ENCODE results near the gene DCAKD. TPM values are rescaled to one million over a fixed set of nuclear protein-coding genes. Genes with fewer than 3 reads are reported as not detected.

DCAKD gene
- total and polyA plus RNA-seq, 2 of the 8 experiments (the other 6 are each of a cell fraction or from before 2014, with no cell fraction given): 35.6 to 52.9 TPM

DNA sequence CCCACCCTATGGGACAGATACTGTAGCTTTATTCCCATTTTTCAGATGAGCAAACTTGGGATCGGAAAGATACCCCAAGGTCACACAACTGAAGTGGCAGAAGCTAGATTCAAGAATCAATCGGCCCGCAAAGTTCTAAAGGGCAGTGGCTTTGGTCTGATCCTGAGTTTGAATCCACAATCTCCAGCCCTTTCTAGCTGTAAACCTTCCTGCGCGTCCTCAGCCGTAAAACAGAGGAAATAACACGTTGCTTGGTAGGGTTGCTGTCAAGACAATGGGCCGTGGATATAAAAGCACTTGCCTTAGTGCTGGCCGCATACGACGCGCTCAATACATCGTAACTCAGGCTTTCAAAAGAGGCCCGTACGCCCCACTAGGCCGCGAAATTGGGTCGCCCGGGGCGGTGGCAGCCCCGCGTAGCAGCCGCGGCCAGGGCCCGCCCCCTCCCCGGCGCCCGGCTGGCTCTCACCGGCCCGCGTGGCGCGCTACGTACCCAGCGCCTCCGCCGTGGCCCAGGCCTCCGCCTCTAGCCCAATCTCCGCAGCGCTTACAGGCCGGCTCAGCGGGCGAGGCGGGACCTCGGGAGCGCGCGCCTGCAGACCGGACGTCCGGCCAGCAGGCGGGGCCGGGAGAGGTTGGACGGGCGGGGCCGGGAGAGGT lies at the start of gene DCAKD (continued):
- TF ChIP-seq EP300 (IDR thresholded peaks at IDR 0.05; ENCODE audit: borderline replicate concordance in 1 of 2, low read depth in 2 of 2, low read length in 2 of 2): no peak
- TF ChIP-seq FOSL1 (IDR thresholded peaks at IDR 0.05; ENCODE audit: insufficient read depth, low read depth, low read length): peak; percentile 55; the same call in 1 of the 2 replicates
- TF ChIP-seq, protein P1, sequence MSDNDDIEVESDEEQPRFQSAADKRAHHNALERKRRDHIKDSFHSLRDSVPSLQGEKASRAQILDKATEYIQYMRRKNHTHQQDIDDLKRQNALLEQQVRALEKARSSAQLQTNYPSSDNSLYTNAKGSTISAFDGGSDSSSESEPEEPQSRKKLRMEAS (IDR thresholded peaks at IDR 0.05): 0 out of 2 replicates have a peak, but pooled peaks have one; percentile 26
- peak; percentile 77; the same call in 1 of the 2 replicates for TF ChIP-seq GABPA (IDR thresholded peaks at IDR 0.05; ENCODE audit: borderline replicate concordance, insufficient read depth, low read length)
- TF ChIP-seq EZH2 (IDR thresholded peaks at IDR 0.05; ENCODE audit: low read depth, low read length, severe bottlenecking): no peak
- no peak for TF ChIP-seq CBX5 (IDR thresholded peaks at IDR 0.05; ENCODE audit: low read depth, low read length)
- 0 out of 2 replicates have a peak, but pooled peaks have one; percentile 30 for TF ChIP-seq KDM1A (IDR thresholded peaks at IDR 0.05; ENCODE audit: borderline replicate concordance, low read length)
- peak; percentile 77 for TF ChIP-seq PHF8 (conservative IDR thresholded peaks at IDR 0.05; ENCODE audit: low read depth, low read length)
- TF ChIP-seq ASH2L (IDR thresholded peaks at IDR 0.05; ENCODE audit: low read length): no peak
- TF ChIP-seq JUND (IDR thresholded peaks at IDR 0.05; ENCODE audit: low read length): no peak
- TF ChIP-seq BCL11A (IDR thresholded peaks at IDR 0.05; ENCODE audit: low read depth in 2 of 2, low read length in 2 of 2): no peak
- TF ChIP-seq, protein P2, sequence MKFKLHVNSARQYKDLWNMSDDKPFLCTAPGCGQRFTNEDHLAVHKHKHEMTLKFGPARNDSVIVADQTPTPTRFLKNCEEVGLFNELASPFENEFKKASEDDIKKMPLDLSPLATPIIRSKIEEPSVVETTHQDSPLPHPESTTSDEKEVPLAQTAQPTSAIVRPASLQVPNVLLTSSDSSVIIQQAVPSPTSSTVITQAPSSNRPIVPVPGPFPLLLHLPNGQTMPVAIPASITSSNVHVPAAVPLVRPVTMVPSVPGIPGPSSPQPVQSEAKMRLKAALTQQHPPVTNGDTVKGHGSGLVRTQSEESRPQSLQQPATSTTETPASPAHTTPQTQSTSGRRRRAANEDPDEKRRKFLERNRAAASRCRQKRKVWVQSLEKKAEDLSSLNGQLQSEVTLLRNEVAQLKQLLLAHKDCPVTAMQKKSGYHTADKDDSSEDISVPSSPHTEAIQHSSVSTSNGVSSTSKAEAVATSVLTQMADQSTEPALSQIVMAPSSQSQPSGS (IDR thresholded peaks at IDR 0.05; ENCODE audit: low read length): no peak
- TF ChIP-seq, protein P3, sequence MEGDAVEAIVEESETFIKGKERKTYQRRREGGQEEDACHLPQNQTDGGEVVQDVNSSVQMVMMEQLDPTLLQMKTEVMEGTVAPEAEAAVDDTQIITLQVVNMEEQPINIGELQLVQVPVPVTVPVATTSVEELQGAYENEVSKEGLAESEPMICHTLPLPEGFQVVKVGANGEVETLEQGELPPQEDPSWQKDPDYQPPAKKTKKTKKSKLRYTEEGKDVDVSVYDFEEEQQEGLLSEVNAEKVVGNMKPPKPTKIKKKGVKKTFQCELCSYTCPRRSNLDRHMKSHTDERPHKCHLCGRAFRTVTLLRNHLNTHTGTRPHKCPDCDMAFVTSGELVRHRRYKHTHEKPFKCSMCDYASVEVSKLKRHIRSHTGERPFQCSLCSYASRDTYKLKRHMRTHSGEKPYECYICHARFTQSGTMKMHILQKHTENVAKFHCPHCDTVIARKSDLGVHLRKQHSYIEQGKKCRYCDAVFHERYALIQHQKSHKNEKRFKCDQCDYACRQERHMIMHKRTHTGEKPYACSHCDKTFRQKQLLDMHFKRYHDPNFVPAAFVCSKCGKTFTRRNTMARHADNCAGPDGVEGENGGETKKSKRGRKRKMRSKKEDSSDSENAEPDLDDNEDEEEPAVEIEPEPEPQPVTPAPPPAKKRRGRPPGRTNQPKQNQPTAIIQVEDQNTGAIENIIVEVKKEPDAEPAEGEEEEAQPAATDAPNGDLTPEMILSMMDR (IDR thresholded peaks at IDR 0.05; ENCODE audit: control extremely low read depth in 1 of 3, insufficient read depth in 1 of 3, low read depth in 1 of 3, low read length in 3 of 3): 0 out of 4 replicates have a peak, but pooled peaks of 1 of the 3 experiments have one; percentile 6
